SK-N-SH (cell line): ENCODE results near the gene TRIM8. TPM values are rescaled to one million over a fixed set of nuclear protein-coding genes. Genes with fewer than 3 reads are reported as not detected.

ENCODE experiments used
- CTCF ChIA-PET: fragments of 300-600, 350-600 bp; formaldehyde crosslinking; extraction: SDS; loops from one replicate; lab custom pipeline; 2021; lab: Yijun Ruan, JAX
- POLR2A ChIA-PET: fragments of 350-600 bp; sonication (Branson Sonifier 250); formaldehyde crosslinking; extraction: SDS; loops from one replicate; lab custom pipeline; 2020; ENCODE audit warnings: antibody characterized with exemption, inconsistent platforms; lab: Yijun Ruan, JAX
- DNase-seq: peaks from one replicate; pipeline ENCODE4 v3.0.0; 2012
- H2AFZ ChIP-seq: fragments of 200-600 bp; sonication (generic); 2 replicates; pipeline ENCODE4 v1.8.1; 2016; ENCODE audit warnings: antibody characterized with exemption, mild to moderate bottlenecking, low read depth
- H3F3A ChIP-seq: fragments of 200-600 bp; sonication (generic); replicated peaks from 2 replicates; pipeline ENCODE3; 2016; ENCODE audit warnings: antibody characterized with exemption, mild to moderate bottlenecking; ENCODE audit not compliant: insufficient read depth
- H3K27ac ChIP-seq, 2 experiments: fragments of 200-500 bp in 1 of 2; fragments of 200-600 bp in 1 of 2; sonication (Bioruptor generic) in 1 of 2; sonication (generic), shearing (Covaris generic) in 1 of 2; 2 replicates each; pipeline versions ENCODE4 v1.5.1 to v1.6.1; 2014 to 2016; ENCODE audit warnings: low read depth in 2 of 2, inconsistent platforms in 1 of 2, low read length in 1 of 2, mild to moderate bottlenecking in 1 of 2, mixed read lengths in 1 of 2
- H3K27me3 ChIP-seq: fragments of 200-600 bp; sonication (generic), shearing (Covaris generic); 2 replicates; pipeline ENCODE4 v1.6.1; 2016; ENCODE audit warnings: mixed run types; ENCODE audit not compliant: insufficient read depth
- H3K36me3 ChIP-seq, 2 experiments: fragments of 200-500 bp in 1 of 2; fragments of 200-600 bp in 1 of 2; sonication (Bioruptor generic) in 1 of 2; sonication (generic) in 1 of 2; replicated peaks in 1 of 2; 2 replicates each; pipeline versions ENCODE3 to v1.5.1; 2014 to 2016; ENCODE audit warnings: low read length in 1 of 2, mild to moderate bottlenecking in 1 of 2; ENCODE audit not compliant: insufficient read depth in 2 of 2, control insufficient read depth in 1 of 2
- H3K4me1 ChIP-seq, 2 experiments: fragments of 200-500 bp in 1 of 2; fragments of 200-600 bp in 1 of 2; sonication (Bioruptor generic) in 1 of 2; sonication (generic), shearing (Covaris generic) in 1 of 2; 2 replicates each; pipeline versions ENCODE4 v1.5.1 to v1.6.1; 2014 to 2016; ENCODE audit warnings: low read depth in 1 of 2, low read length in 1 of 2, mixed run types in 1 of 2; ENCODE audit not compliant: insufficient read depth in 2 of 2, control insufficient read depth in 1 of 2
- H3K4me2 ChIP-seq: fragments of 200-600 bp; sonication (generic), shearing (Covaris generic); 2 replicates; pipeline ENCODE4 v1.6.1; 2017; ENCODE audit warnings: mixed run types
- H3K4me3 ChIP-seq, 2 experiments: fragments of 200-500 bp in 1 of 2; fragments of 200-600 bp in 1 of 2; sonication (Bioruptor generic) in 1 of 2; sonication (generic), shearing (Covaris generic) in 1 of 2; 2 replicates each; pipeline versions ENCODE4 v1.5.1 to v1.8.1; 2014 to 2016; ENCODE audit warnings: low read depth in 2 of 2, inconsistent platforms in 1 of 2, low read length in 1 of 2, mild to moderate bottlenecking in 1 of 2, mixed read lengths in 1 of 2, moderate library complexity in 1 of 2
- H3K79me2 ChIP-seq: fragments of 200-600 bp; sonication (generic); 2 replicates; pipeline ENCODE4 v1.8.1; 2017; ENCODE audit warnings: mild to moderate bottlenecking; ENCODE audit not compliant: insufficient read depth
- H3K9ac ChIP-seq: fragments of 200-600 bp; sonication (generic); 2 replicates; pipeline ENCODE4 v1.6.1; 2017; ENCODE audit warnings: mixed run types
- H3K9me2 ChIP-seq: fragments of 200-600 bp; sonication (generic); 2 replicates; pipeline ENCODE4 v1.6.1; 2017; ENCODE audit warnings: mixed run types
- H3K9me3 ChIP-seq: fragments of 200-600 bp; sonication (generic); 2 replicates; pipeline ENCODE4 v1.6.1; 2017; ENCODE audit warnings: mixed run types, mild to moderate bottlenecking, moderate library complexity
- H4K20me1 ChIP-seq: fragments of 200-600 bp; sonication (generic); 2 replicates; pipeline ENCODE4 v1.6.1; 2017; ENCODE audit warnings: mild to moderate bottlenecking, mixed run types; ENCODE audit not compliant: insufficient read depth
- FOXJ3 ChIP-seq: sonication (generic); formaldehyde crosslinking; IDR thresholded peaks from 2 replicates; pipeline ENCODE4 v1.5.1; 2020; ENCODE audit warnings: mild to moderate bottlenecking, missing genetic modification reagents
- FOXM1 ChIP-seq: IDR thresholded peaks from 2 replicates; pipeline ENCODE4 v1.4.0; 2012; ENCODE audit warnings: low read depth, mild to moderate bottlenecking
- GATA2 ChIP-seq: sonication (generic); formaldehyde crosslinking; IDR thresholded peaks from 2 replicates; pipeline ENCODE4 v1.5.0; 2020; ENCODE audit warnings: mild to moderate bottlenecking, missing genetic modification reagents
- JUND ChIP-seq: IDR thresholded peaks from 2 replicates; pipeline ENCODE4 v1.4.0; 2012
- MEF2A ChIP-seq: IDR thresholded peaks from 2 replicates; pipeline ENCODE4 v1.4.0; 2012; ENCODE audit warnings: low read depth, borderline replicate concordance
- MXI1 ChIP-seq: IDR thresholded peaks from 2 replicates; pipeline ENCODE4 v1.6.1; 2012; ENCODE audit warnings: mild to moderate bottlenecking, low read depth, low read length, improper control_type of control experiment
- RAD21 ChIP-seq: IDR thresholded peaks from 2 replicates; pipeline ENCODE4 v1.6.1; 2012; ENCODE audit warnings: mild to moderate bottlenecking, low read length
- SMC3 ChIP-seq: IDR thresholded peaks from 2 replicates; pipeline ENCODE4 v1.6.1; 2012; ENCODE audit warnings: low read depth, low read length, improper control_type of control experiment
- TCF12 ChIP-seq: IDR thresholded peaks from 2 replicates; pipeline ENCODE4 v1.4.0; 2012
- YY1 ChIP-seq: IDR thresholded peaks from 2 replicates; pipeline ENCODE4 v1.4.0; 2012; ENCODE audit warnings: low read depth, mild to moderate bottlenecking
- WGBS: methylation state at CpG from one replicate; pipeline ENCODE4 v1.1.6; 2017; ENCODE audit warnings: low lambda C conversion rate; 5-methylcytosine and 5-hydroxymethylcytosine counted together
- polyA plus RNA-seq, 3 experiments: library from polyadenylated mRNA; depleted of rRNA; stranded (reverse); fragments of >200 nt; gene quantifications; 2 replicates each; pipeline ENCODE4 v1.2.3, GENCODE V29; 2012
- TF ChIP-seq, protein P1 (sequence below): IDR thresholded peaks from 2 replicates; pipeline ENCODE4 v1.4.0; 2012; ENCODE audit warnings: low read depth
- TF ChIP-seq, protein P2 (sequence below): IDR thresholded peaks from 2 replicates; pipeline ENCODE4 v1.4.0; 2012; ENCODE audit warnings: low read depth, borderline replicate concordance
- TF ChIP-seq, protein P3 (sequence below): IDR thresholded peaks from 2 replicates; pipeline ENCODE4 v1.4.0; 2012; ENCODE audit warnings: low read depth, borderline replicate concordance
- TF ChIP-seq, protein P4 (sequence below): IDR thresholded peaks from 2 replicates; pipeline ENCODE4 v1.6.1; 2012; ENCODE audit warnings: mild to moderate bottlenecking, low read depth, low read length, moderate library complexity

Gene TRIM8
- polyA plus RNA-seq, 1 of the 3 experiments (the other 2 are of a cell fraction) = 108 TPM

DNA sequence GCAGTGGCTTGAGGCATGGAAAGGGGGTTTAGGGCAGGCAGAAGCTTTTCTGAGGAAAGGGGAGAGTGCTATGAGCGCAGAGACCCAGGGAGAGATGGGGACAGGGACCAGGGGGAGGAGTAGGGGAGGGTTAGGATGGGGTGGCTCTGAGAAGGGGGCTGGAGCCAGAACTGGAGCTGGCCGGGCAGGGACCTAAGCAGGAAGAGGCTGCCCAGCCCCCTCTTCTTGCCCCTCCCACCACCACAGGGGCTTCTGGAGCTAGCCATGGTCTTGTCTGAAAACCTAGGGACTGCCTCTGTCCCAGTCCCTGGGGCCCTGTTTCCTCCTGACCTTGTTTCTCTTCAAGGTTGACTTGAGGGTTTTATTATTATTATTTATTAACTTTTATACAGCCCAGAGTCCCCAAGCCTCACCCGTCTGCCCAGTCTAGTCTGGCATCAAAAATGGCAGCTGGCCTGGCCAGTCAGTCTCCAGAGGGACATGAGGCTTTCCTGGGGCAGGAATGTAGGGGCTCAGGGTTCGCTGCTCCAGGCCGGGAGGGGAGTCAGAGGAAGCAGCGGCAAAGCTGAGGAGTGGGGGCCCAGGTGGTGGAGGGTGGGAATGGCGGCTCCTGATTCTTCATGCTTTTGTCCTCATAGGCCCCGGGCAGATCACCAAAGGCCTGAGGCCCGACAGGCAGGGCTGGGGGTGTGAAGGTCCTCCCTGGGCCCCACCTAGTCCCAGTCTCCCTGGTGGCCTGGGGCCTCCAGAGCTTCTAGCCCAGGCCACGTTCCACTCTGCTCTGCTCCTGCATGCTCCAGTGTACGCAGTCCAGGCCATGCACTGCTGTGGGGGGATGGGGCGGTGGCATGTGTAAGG is 5.7 kb downstream of the TRIM8 start:
- peak overlapping the region; percentile 96 for H3K4me2 ChIP-seq
- peaks cover 28 to 52% of the 10 kb centered on the region in 2 experiments; a peak in 3 of 4 replicates for H3K4me1 ChIP-seq
- 88% methylated on average over 11 of the region's 12 CpGs for WGBS
- H3K9ac ChIP-seq = no peak overlapping the region
- no peak overlapping the region for H2AFZ ChIP-seq
- peaks cover 21% of the 10 kb centered on the region for H3F3A ChIP-seq
- CTCF ChIA-PET = interaction anchor here (0.8 to 3.6 kb wide), 6 partner anchors 8 to 28 kb away, joined by 3 to 33 read pairs (median 4); no protein-coding TSS in a partner anchor
- peaks cover 16 to 20% of the 10 kb centered on the region in 2 experiments for H3K36me3 ChIP-seq
- peaks cover 93% of the 10 kb centered on the region for H4K20me1 ChIP-seq
- peak; percentile 55 for DNase-seq
- POLR2A ChIA-PET = interaction anchor here (0.7 to 1.7 kb wide), 4 partner anchors 11 to 24 kb away, joined by 3 to 6 read pairs (median 4); no protein-coding TSS in a partner anchor
- peak overlapping the region in 1 of 2 experiments; percentile 74; a peak in 2 of 4 replicates for H3K27ac ChIP-seq
- H3K79me2 ChIP-seq = peaks cover 100% of the 10 kb centered on the region
- no peaks in the 10 kb centered on the region for H3K9me3 ChIP-seq
- H3K27me3 ChIP-seq = no peaks in the 10 kb centered on the region
- no peak overlapping the region for H3K4me3 ChIP-seq
- H3K9me2 ChIP-seq = no peaks in the 10 kb centered on the region
- TF ChIP-seq SMC3 (no peak), TCF12 (no peak), FOXJ3 (CRISPR knock-in tag) (no peak), FOXM1 (no peak), GATA2 (CRISPR knock-in tag) (no peak), JUND (no peak), MEF2A (no peak)
- TF ChIP-seq, protein P1, sequence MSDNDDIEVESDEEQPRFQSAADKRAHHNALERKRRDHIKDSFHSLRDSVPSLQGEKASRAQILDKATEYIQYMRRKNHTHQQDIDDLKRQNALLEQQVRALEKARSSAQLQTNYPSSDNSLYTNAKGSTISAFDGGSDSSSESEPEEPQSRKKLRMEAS = no peak
- TF ChIP-seq, protein P2, sequence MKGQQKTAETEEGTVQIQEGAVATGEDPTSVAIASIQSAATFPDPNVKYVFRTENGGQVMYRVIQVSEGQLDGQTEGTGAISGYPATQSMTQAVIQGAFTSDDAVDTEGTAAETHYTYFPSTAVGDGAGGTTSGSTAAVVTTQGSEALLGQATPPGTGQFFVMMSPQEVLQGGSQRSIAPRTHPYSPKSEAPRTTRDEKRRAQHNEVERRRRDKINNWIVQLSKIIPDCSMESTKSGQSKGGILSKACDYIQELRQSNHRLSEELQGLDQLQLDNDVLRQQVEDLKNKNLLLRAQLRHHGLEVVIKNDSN = no peak
- TF ChIP-seq, protein P3, sequence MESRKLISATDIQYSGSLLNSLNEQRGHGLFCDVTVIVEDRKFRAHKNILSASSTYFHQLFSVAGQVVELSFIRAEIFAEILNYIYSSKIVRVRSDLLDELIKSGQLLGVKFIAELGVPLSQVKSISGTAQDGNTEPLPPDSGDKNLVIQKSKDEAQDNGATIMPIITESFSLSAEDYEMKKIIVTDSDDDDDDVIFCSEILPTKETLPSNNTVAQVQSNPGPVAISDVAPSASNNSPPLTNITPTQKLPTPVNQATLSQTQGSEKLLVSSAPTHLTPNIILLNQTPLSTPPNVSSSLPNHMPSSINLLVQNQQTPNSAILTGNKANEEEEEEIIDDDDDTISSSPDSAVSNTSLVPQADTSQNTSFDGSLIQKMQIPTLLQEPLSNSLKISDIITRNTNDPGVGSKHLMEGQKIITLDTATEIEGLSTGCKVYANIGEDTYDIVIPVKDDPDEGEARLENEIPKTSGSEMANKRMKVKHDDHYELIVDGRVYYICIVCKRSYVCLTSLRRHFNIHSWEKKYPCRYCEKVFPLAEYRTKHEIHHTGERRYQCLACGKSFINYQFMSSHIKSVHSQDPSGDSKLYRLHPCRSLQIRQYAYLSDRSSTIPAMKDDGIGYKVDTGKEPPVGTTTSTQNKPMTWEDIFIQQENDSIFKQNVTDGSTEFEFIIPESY = no peak

DNA sequence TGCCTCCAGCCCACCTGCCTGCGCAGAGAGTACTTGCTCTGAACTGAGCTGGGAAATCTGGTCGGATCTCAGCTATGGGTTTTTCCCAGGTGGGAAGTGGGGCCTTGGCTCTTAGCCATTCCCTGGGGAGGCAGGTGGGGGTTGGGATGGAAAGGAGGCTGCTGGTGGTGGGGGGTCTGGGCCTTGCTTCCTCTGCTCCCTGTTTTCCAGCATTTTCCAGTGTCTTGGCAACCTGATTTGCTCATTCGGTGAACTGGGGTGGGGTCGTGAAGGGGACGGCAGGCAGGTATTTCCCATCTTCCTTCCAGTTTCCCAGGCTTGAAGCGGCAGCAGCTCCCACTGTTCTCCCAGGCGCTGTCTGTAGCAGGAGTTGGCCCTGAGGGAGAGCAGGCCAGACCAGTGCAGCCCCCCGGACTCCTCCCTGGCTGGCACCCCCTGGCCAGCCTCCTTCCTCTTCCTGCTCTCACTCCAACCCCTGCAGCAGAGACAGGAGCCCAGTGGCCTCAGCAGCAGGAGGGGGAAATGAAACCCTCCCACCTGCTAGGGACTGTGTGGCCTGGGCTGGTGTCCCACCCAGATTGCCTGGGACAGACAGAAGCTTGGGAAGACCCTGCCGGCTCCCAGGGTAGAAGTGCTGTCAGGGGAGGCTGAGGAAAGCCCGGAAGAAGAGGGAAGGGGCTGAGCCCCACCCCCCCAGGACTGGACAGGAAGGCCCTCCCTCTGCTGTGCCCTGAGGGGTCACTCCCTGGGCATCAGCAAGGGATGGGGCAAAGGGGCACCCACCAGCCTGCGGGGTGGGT is 6.6 kb downstream of the TRIM8 start:
- no peak for DNase-seq
- Histone ChIP-seq H3F3A (peaks cover 14% of the 10 kb centered on the region), H3K27ac (peak overlapping the region in 1 of 2 experiments; percentile 74; a peak in 1 of 4 replicates), H2AFZ (no peak overlapping the region), H3K9ac (no peak overlapping the region), H3K4me2 (0 out of 2 replicates have a peak overlapping the region, but pooled peaks have one; percentile 7), H3K4me3 (no peak overlapping the region), H3K9me3 (no peaks in the 10 kb centered on the region), H3K27me3 (no peaks in the 10 kb centered on the region), H3K36me3 (peaks cover 16 to 28% of the 10 kb centered on the region in 2 experiments), H4K20me1 (peaks cover 90% of the 10 kb centered on the region), H3K9me2 (no peaks in the 10 kb centered on the region), H3K79me2 (peaks cover 98% of the 10 kb centered on the region), H3K4me1 (peaks cover 28 to 52% of the 10 kb centered on the region in 2 experiments; a peak in 3 of 4 replicates)
- 85% methylated on average over 5 of the region's 11 CpGs for WGBS
- ChIA-PET CTCF (interaction anchor here (0.8 to 3.6 kb wide), 4 partner anchors 8 to 19 kb away, joined by 3 to 33 read pairs (median 5); no protein-coding TSS in a partner anchor), POLR2A (interaction anchor here (0.7 to 1.5 kb wide), 3 partner anchors 20 to 23 kb away, joined by 3 to 4 read pairs (median 3); no protein-coding TSS in a partner anchor)
- TF ChIP-seq YY1 (no peak), MXI1 (no peak), SMC3 (no peak), RAD21 (no peak)
- TF ChIP-seq, protein P3 = no peak
- TF ChIP-seq, protein P4, sequence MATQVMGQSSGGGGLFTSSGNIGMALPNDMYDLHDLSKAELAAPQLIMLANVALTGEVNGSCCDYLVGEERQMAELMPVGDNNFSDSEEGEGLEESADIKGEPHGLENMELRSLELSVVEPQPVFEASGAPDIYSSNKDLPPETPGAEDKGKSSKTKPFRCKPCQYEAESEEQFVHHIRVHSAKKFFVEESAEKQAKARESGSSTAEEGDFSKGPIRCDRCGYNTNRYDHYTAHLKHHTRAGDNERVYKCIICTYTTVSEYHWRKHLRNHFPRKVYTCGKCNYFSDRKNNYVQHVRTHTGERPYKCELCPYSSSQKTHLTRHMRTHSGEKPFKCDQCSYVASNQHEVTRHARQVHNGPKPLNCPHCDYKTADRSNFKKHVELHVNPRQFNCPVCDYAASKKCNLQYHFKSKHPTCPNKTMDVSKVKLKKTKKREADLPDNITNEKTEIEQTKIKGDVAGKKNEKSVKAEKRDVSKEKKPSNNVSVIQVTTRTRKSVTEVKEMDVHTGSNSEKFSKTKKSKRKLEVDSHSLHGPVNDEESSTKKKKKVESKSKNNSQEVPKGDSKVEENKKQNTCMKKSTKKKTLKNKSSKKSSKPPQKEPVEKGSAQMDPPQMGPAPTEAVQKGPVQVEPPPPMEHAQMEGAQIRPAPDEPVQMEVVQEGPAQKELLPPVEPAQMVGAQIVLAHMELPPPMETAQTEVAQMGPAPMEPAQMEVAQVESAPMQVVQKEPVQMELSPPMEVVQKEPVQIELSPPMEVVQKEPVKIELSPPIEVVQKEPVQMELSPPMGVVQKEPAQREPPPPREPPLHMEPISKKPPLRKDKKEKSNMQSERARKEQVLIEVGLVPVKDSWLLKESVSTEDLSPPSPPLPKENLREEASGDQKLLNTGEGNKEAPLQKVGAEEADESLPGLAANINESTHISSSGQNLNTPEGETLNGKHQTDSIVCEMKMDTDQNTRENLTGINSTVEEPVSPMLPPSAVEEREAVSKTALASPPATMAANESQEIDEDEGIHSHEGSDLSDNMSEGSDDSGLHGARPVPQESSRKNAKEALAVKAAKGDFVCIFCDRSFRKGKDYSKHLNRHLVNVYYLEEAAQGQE = no peak
